ENCODE data around the gene ACE2.

- TF ChIP-seq CTCF (IDR thresholded peaks at IDR 0.05) (no peak), POLR2A (IDR thresholded peaks at IDR 0.05) (no peak)
Measured at GRCh38 chrX:15549189-15550012, 51.4 kb downstream of the ACE2 start.
